GM19239 (cell line): ENCODE results near the gene PCGF3.
"Not testable (repeated sequence)": the region's sequence is repeated elsewhere in the genome, so short reads cannot be mapped to it uniquely, and the experiment has no call there.

Experiments used
- DNase-seq: peaks from one replicate; pipeline ENCODE4 v3.0.0; 2011; ENCODE audit warnings: low spot score; ENCODE audit not compliant: insufficient read length
- FAIRE-seq: peaks from 2 replicates; lab custom pipeline; 2011; peaks lifted over from hg19 to GRCh38; lab: Jason Lieb, UNC

PCGF3 gene

GRCh38 chr4:680928-681645, 24.5 kb upstream of the PCGF3 start:
- FAIRE-seq = no peak
- DNase-seq = peak; percentile 82

- DNase-seq (no peak), FAIRE-seq (no peak)
Observed at GRCh38 chr4:681736-682451, 23.7 kb upstream of the PCGF3 start.

GRCh38 chr4:682490-683172, 23.0 kb upstream of the PCGF3 start:
- no peak for FAIRE-seq
- no peak for DNase-seq

- FAIRE-seq (no peak), DNase-seq (no peak)
Observed at GRCh38 chr4:683247-683897, 22.3 kb upstream of the PCGF3 start.

- DNase-seq = no peak
Observed at GRCh38 chr4:683982-684622, 21.5 kb upstream of the PCGF3 start.

GRCh38 chr4:684623-685327, 20.9 kb upstream of the PCGF3 start:
- DNase-seq (no peak), FAIRE-seq (no peak)

More at GRCh38 chr4:683982-684622, 21.5 kb upstream of the PCGF3 start:
- FAIRE-seq = no peak

- DNase-seq (no peak), FAIRE-seq (no peak)
Observed at GRCh38 chr4:685679-686412, 19.8 kb upstream of the PCGF3 start.

- FAIRE-seq (no peak), DNase-seq (no peak)
Observed at GRCh38 chr4:686413-687040, 19.1 kb upstream of the PCGF3 start.

- DNase-seq (no peak), FAIRE-seq (no peak)
Observed at GRCh38 chr4:687048-687970, 18.3 kb upstream of the PCGF3 start.

- no peak for FAIRE-seq
- no peak for DNase-seq
Observed at GRCh38 chr4:687971-688853, 17.4 kb upstream of the PCGF3 start.

- FAIRE-seq (peak; percentile 51), DNase-seq (peak; percentile 64)
Observed at GRCh38 chr4:688854-689681, 16.6 kb upstream of the PCGF3 start, which contains the start of gene SLC49A3. Gene SLC49A3 (minus strand): TSS chr4:689151. CDS start chr4:689127, 24 bp downstream.

GRCh38 chr4:689723-690122, 15.9 kb upstream of the PCGF3 start:
- DNase-seq (no peak), FAIRE-seq (no peak)

GRCh38 chr4:692771-693554, 12.7 kb upstream of the PCGF3 start:
- DNase-seq (no peak), FAIRE-seq (no peak)

- not testable (repeated sequence) for DNase-seq, FAIRE-seq
Observed at GRCh38 chr4:694341-694940, 11.2 kb upstream of the PCGF3 start.
